HG02623 (cell line): ENCODE data around the gene NDRG4.

ENCODE experiments used
- ATAC-seq: cut with Tn5 transposase; IDR thresholded peaks from one replicate; pipeline ENCODE4 v1.9.1; 2021; ENCODE audit warnings: moderate library complexity; ENCODE audit not compliant: unreplicated experiment

Gene NDRG4

GRCh38 chr16:58493756-58494431 lies 6.0 kb upstream of the NDRG4 start:
- ATAC-seq = no peak

DNA sequence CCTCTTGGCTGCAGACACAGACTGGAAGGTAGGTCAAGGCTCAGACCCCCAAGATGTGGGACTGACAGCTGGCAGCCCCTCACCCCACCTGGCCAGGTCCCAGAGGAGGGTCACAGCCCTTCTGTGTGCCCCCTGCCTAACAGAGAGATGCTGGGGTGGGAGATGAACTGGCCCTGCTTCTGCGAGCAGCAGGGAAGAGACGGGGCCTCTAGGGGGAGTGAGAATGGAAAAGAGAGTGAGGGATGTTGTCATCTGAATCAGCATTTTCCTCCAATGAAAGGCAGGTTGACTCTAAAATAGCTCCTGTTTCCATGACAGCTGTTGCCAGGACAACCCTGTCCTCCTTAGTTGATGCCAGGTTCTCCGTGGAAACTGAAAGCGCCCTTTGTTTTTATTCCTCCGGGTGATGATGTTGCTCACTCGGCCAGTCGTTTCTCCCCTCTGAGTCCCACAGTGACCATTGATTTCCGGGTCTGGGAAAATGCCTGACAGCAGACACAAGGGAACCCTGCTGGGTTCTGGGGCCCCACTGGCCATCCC lies 4.9 kb upstream of the NDRG4 start:
- ATAC-seq = peak; percentile 39

DNA sequence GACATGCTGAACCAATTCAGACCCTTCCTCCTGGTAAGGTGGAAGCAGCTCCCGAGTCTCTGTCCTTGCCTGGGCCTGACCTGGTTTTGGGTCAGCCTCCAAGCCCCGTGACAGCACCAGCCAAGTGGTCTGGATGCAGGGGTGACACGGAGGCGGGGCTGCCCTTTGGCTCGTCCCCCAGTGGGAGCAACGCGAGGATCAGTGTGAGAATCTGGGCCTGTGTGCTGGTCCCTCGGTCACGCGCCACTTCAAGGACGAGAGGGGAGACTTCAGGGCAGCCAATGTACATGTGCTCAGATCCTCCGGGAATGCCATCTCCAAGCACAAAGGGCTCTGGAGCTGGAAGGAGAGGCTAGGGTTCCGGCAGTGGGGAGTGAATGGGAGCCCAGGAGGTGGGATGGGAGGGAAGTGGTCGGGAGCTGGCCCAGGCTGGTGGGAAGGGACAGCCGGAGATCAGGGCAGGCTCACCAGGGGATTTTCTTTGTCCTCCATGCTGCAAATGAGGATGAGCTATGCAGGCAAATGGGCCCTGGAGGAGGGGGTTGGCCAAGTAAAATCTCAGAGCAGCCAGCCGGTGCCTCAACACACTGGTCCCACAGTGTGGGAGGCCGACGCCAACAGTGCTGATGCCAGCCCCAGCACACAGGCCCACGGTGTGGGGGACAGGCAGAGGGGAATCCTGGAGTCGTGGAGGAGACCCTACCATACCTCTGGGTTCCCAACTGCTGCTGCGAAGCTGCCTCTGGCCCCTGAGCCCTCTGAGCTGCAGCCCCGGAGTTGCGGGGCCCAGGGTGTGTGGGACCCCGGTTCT lies 4.2 kb upstream of the NDRG4 start:
- no peak for ATAC-seq

- no peak for ATAC-seq
Observed at GRCh38 chr16:58497468-58497867, 2.5 kb upstream of the NDRG4 start.

DNA sequence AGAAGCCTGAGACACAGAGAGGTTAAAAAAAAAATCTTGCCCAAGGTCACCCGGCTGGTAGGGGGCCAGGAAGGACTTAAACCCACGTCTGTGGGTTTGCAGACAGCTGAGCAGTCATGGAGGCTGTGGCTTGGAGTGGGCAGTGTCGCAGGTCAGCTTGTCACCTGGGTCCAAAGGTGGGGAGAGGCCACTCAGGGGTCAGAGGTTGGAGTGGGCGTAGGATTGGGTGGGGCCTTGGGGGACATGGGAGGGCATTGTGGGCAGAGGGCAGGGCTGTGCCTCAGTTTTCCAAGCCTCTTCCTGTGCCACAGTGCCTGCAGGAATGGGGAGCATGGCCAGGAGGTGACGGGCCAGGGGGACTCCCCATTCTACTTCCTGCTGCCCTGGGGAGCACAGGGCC lies 2.0 kb upstream of the NDRG4 start:
- no peak for ATAC-seq

- no peak for ATAC-seq
Observed at GRCh38 chr16:58498341-58499091, 1.4 kb upstream of the NDRG4 start.

DNA sequence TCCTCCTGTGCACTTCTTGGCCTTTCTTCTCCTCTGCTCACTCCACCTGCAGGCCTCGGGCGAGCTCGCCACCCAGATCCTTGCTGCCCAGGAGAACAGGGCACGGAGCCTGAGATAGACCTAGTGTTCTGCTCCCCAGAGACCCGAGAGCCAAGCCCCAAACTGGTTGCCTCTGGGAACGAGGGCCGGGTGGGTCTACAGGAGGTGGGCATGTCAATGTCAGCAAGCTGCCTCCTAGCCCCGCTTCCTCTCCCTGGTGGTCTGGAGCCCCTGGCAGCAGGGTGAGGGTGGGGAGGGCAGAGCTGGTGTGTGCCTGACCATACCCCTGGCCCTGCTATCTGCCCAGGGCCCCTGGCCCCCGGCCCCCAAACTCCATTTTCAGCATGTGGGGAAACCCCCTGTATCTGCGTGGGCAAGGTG lies 841 bp upstream of the NDRG4 start:
- ATAC-seq = no peak

- no peak for ATAC-seq
Observed at GRCh38 chr16:58500430-58501241, 693 bp downstream of the NDRG4 start.

- no peak for ATAC-seq
Observed at GRCh38 chr16:58501242-58502131, 1.5 kb downstream of the NDRG4 start.

- ATAC-seq = no peak
Observed at GRCh38 chr16:58502217-58502921, 2.4 kb downstream of the NDRG4 start.

GRCh38 chr16:58503166-58503862 lies 3.4 kb downstream of the NDRG4 start:
- no peak for ATAC-seq

GRCh38 chr16:58503863-58504688 lies 4.1 kb downstream of the NDRG4 start:
- no peak for ATAC-seq

- no peak for ATAC-seq
Observed at GRCh38 chr16:58506241-58507194, 6.6 kb downstream of the NDRG4 start.

- ATAC-seq = no peak
Observed at GRCh38 chr16:58507195-58507962, 7.4 kb downstream of the NDRG4 start.

DNA sequence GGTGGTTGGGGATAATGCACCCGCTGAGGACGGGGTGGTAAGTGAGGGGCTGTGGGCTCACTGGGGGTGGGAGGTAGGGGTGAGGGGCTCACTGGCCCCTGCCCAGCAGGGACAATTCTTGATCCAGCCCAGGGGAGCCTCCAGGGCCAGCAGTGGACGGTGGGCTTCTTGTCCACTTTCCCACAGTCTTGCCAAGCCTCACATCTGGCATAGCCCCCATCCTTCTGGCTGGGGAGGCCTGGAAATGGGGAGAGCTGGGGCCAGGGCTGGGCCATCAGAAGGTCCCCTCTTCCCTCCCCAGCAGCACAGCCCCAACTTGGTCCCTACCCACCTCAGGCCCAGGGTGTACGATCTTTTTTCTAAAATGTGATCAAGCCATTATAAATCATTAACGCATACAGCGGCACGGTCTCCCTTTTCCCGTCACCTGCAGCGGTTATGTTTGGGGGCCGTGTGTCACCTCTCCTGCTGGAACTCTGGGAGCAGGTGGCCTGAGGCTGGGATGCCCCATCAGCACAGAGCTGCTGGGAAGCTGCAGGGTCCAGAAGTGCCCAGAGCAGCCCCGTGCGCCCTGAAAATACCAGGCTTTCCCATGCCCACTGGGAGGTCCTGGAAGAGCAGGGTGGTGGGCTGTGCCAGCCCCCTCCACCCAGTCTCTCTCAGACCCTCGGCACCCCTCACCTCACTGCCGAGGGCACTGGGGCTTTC lies 8.2 kb downstream of the NDRG4 start:
- no peak for ATAC-seq
